Stimulated activated CD4-positive, alpha-beta T cell treated with anti-CD3 and anti-CD28 coated beads, Interleukin-12 subunit alpha, Interleukin-12 subunit beta, amount 100 ng/mL, for 48 hours (primary cell): ENCODE measurements around the gene LRRC8B.
"Not testable (repeated sequence)": the region's sequence is repeated elsewhere in the genome, so short reads cannot be mapped to it uniquely, and the experiment has no call there.

Experiments
- DNase-seq, 3 donors: peaks; one replicate each; pipeline ENCODE4 v3.0.0-alpha.2; 2020; ENCODE audit warnings: low read depth in 2 of 3, low spot score in 1 of 3

The LRRC8B gene

DNA sequence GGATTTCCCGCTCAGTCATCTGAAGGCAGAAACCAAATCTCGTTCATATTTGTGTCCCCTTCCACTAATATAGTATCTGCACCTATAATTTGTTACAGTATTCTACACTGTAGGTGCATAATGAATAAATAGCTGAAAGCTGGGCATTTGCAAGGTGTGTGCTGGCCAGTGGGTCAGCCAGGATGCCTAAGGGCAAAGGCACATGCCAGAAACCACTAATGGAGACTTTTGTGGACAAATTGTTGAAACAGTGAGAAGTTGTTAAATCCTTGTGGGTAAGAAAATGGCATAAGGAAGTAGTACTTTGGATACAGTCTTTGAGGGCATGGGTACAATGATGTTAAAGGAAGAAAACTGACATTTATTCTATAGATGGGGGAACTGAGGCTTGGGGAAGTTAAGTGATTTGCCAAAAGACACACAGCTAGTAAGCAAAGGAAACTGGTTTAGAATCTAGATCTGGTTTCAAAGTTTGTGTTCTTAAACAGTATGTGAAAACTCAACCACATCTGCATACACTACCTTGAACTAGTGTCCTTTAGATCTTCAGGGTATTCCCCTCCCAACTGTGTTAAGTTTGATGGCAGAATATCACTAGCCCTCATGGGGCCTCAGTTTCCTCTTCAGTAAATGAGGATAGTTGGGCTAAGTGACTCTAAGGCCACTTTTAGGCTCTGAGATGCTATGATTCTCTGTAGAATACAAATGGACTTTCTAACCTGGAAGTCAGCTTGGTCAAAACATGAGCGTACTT is 81.8 kb downstream of the LRRC8B start:
- no peak for DNase-seq

DNA sequence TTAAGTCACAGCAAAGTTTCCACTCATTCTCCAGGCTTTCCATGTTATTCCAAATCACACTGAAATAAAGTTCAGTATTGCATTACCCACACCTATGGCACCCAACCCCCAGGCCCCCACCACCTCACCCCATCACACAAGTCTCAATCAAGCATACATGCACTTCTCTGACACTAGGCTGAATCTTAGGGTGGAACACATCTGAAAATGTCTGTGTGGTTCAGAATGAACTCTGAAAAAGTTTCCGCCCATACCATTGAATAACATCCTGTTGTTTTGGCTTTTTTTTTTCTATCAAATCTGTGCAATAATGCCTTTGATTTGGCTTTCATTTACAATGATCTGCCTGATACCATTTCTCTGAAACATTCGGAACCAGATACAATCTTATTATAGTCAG is 82.5 kb downstream of the LRRC8B start:
- no peak for DNase-seq

DNA sequence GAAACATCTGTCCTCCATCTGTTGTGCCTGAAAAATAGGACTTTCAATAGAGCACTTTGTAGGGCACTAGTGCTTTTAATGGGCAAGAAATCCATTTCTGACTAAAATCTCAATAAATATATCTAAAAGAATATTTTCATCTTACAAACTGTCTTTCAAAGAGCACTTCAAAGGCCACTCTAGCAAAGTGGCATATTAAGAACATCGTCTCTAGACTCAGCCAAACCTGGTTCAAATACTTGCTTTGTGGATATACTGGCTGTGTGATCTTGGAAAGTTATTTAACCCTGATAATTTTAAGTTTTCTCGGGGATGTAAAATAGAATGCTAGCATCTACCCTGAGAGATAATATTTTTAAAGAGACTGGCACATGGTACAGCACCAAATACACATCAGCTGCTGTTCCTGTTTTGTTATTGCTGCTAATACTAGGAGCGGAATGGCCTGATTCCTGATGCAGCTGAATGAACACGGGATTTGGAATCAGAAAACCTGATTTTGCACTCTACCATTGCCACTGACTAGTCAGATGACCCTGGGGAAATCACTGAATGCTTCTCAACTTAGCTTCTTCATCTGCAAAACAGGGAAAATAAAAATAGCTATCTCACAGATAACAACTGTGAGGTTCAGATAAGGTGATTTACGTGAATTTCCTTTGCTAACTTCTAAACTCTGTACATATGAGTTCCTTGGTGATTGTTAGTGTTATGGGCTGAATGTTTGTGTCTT is 83.1 kb downstream of the LRRC8B start:
- no peak for DNase-seq

DNA sequence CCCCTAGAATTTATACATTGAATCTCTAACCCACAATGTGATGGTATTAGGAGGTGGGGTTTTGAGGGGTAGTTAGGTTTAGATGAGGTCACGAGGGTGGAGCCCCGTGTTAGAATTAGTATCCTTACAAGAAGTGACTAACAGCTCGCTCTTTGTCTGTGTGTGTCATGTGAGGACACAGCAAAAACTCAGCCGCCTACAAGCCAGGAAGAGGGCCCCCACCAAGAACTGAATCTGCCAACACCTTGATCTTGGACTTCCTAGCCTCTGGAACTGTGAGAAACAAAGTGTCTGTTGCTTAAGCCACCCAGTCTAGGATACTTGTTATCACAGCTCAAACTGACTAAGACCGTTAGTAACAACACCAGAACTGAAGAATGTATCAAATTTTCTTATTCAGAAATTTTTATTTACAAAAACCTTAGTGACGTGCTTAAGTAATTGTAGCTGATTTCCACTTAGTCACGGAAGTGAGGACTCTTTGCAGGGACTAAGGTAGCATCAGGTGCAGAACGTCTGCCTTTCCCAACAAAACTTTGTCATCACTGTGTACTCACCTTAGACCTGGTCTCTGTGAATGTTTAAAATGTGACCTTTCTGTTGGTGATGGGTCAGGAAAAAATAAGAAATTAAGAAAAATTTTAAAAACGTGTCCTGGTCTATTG is 83.8 kb downstream of the LRRC8B start:
- peak in 2 of 3 donors; percentile 63 for DNase-seq

DNA sequence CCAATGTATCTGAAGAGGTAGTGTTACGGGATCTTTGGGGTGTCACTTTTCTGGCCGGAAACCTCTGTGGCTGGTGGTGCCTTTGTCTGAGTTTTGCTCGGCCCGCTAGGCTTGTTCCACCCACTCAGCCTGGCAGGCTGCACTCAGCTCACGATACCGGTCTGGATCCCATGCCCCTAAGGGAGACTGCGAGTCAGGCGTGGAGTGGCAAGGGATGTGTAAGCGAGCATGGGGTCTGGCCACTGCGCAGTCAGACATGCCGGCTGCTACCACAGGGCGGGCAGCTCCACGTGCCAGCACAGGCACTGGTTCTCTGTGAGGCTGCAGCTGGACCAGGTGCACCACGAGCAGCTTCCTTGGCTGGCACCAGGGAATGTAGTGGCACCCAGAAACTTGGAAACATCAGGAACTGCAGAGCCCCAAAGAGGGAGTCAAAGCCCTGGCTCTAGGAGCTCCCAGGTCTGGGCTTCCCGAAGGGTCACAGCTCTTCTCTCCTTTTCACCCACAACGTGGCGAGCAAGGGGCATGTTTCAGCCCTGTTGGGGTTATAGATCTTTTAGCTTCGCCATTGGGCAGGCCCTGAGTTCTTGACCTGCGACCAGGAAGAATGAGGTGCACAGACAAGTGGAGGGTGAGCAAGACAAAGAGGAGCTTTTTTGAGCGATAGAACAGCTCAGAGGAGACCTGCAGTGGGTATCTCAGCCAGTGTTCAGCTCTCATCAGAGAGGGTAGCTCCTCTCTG is 84.5 kb downstream of the LRRC8B start:
- peak; percentile 52 to 63 (median 52) for DNase-seq

DNA sequence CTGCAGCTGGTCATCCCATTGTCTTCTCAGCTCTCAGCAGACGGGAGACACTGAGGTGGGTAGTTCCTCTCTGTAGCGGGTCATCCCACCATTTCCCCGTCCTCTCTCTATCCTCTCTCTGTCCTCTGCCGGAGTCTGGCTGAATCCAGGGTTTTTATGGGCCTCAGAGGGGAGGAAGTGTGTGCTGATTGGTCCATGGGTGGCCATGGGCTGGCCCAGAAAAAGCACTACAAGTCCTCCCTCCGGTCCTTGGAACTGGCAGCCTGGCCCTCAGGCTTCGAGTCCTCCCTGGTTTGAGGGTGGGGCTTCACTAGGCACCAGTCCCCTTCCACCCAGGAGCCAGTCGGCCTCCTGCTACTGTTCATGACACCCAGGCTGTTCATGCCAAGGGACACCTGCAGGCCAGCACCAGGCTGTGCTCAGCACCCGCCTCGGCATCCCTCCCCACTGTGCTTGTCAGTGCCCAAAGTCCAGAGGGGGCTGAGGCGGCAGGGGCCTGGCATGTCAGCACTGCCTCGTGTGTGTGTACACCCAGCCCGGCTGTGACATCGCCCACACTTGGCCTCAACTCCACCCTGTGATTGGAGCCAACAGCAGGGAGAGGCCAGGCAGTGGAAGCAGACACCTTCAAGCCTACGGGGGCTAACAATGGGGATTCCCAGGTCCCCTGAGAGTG is 85.3 kb downstream of the LRRC8B start:
- DNase-seq = peak in 2 of 3 donors; percentile 40 to 57

DNA sequence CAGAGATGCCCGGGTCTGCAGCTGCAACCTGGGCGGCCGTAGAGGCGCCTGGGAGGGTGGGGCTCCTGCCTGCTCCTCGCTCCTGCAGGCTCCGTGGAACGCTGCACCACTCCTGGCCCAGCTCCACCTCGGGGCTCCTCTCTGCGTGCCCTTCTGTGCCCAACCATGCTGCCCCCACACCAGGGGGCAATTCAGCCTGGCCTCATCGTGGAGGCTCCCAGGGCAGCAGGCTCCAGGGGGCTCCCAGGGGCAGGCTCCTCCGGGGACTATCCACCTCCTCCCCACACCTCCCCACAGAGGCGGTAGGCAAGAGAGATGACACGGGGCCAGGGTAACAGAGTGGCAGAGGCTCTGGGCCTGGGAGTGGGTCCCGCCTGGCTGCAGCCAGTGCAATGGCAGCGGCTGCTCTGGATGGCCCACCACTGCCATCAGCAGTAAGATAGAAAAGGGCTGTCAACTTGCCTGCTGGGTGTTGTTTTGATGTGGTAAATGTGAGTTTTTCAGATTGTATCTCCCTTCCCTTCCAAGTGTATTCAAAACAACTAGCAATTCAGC is 85.9 kb downstream of the LRRC8B start:
- DNase-seq = peak in 1 of 3 donors; percentile 22

DNA sequence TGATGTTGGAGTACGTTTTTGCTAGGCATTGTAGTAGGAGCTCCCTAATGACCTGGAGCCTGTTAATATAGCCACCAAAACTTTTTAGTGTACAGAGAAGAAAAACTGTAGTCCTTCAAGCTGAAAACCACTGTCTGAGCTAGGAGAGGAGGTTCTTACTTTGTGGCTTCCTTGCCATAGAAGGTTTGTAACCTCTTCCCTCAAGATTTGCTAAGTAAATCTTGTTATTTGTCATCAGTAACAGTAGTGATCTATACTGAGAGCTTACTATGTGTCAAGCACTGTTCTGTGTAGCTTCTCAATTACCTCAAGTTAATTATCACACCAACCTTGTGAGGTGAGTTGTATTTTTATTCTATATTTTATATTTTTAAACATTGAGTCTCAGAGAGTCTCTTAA is 87.1 kb downstream of the LRRC8B start:
- DNase-seq = no peak

DNA sequence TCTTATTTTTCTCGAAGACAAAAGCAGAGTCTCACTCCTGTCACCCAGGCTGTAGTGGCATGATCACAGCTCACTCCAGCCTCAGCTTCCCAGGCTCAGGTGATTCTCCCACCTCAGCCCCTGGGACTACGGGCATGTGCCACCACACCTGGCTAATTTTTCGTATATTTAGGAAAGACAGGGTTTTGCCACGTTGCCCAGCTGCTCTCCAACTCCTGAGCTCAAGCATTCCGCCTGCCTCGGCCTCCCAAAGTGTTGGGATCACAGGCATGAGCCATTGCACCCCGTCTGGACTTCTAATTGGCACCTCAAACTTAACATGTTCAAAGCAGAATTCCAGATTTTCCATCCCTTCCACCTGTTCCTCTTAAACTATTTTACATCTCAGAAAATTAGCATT is 89.3 kb downstream of the LRRC8B start:
- no peak for DNase-seq

DNA sequence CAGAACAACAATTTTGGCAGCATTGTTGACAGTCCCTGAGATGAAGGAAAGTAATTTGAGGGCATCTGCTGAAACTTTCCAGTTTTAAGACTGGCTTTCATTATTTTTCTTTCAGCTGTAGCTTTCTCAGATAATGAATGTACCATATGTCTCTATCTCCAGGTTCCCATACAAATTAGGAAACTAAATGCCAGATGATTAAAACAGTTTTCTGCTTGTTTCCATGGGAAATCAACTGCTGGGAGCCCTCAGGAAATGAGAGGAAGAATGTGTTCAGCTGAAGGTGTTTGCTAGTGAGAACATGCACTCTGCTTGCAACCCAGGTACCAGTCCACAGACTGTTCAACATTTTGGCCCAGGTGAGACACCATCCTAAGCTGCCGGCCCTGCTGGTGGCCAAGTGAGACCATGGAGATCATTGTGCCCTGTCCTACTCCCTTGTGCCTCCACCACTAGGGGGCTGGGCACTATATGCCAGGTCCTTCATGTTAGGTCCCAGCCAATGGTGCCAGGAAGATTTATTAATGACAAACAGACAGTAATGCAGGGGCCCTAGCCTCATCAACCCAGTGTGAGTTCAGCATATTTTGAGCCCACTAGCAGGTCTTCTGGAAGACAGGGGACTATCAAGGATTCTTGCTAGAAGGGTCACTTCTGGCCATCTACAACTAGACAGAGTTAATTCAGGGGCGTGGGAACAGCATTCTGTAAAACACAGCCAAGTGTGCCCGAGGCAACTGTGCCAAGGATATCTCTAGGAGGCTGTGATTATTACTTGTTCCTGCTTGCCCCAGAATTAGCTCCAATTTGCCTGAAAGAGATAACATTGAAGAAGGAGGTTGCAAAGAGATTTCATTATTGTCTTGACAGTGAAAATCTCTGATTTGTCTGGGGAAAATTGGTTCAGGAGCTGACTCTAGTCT is 91.3 kb downstream of the LRRC8B start:
- no peak for DNase-seq

DNA sequence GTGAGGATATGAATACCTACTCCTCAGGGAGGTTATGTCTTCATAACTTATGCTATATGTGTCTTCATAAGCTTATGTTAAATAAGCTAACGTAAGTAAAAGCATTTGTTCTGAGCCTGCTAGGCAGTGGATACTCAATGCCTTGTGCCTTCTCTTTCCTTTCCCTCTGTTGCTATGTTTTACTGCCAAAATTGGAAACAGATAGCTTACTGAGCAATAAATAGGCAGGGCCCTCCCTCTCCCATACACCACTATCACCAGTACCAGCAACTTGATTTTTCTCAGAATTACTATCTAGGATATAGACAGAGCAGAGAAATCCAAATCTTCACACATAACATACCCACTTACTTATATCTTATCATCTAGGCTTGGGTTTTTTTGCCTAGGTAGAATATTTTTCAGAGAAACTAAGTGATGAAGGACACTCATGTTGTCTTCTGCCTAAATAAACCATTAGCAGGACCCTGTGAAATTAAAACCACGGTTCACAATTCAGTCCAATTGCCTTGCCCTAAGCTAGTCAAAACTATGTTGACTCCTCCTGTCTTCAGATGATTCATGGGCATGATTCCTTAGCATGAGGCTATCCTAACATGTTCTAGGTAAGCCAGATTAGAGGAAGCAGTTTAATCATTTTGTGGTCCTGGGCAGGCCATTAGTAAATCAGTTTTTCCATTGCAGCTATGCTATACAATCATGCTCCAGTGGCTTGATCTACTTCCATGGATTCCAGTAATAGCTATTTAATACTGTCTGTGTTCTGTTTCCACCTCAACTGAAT is 92.4 kb downstream of the LRRC8B start:
- no peak for DNase-seq

DNA sequence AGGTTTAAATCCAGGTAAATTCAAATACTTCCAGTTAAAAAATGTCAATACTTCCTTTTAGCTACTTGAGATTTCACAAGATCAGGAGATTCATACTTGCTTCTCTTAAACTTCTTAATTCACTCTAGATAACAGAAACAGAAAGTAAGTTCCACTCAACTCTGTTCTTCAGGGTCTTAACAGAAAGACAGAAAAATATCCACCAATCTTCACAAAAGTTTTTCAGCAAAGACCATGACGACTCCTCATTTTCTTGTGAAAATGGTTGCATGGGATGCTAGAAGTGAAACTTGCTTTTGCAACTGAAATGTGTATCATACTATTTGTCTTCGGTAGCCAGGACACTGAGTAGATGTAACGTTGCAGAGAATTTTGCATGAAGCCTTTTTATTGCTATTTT is 96.0 kb downstream of the LRRC8B start:
- DNase-seq = no peak

DNA sequence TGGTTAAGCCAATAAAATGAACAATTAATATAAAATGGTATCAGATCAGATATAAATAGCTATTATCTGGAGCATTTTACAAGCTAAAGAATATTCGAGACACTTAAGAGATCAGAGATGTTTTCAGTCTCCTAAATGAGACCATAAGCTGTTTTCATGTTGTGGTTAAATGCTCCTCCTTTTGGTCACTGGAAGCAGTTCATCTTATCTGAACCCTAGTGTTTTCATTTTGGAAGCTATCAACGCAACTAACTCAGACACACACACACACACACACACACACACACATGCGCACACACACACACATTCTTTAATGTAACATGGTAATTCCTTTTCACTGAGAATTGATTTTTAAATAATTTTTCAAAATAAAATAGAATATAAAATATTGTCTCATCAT is 98.3 kb downstream of the LRRC8B start:
- DNase-seq = no peak

DNA sequence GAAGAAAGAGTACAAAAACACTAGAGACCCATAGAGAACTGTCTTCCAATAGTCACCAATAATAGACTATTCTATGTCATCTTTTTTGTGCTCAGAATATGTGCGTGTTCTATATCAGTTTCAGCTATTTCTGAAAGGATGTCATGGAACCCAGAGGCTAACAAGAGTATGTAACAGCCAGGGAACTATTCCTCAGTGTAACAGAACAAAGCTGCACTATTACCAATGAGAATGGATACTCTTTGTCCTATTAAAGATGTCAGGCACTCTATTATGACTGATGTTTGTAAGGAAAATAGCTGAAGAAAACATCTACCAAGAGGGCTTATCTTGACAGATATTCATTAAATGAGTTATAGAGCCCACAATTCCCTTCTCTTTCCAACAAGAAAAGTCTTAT is 99.7 kb downstream of the LRRC8B start:
- DNase-seq = no peak

DNA sequence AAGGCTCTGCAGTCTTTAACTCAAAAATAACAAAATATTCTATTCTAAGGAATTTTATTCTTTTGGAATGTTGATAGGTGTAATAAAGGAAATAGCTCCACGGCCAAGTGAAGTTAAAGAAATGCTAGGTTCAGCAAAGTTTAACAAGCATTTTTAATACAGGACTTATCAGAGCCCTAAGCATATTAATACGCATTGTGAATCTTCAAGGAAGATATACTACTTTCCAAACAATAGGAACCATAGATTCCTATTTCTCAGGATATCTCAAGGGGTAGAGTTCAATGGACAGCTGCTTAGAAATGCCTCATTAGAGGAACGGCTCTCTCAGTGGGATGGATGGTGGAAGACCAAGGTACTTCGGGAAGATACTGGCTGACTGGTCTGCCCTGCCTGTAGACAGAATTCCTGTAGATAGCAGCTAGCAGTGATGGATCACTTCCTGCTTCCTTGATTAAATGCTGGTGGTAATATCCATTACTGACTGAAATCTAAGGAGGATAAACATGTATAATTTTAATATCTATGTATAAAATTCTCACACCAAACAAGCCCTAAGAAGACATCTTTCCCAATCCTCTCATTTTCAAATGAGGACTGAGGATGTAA is 100.2 kb downstream of the LRRC8B start:
- DNase-seq = no peak

DNA sequence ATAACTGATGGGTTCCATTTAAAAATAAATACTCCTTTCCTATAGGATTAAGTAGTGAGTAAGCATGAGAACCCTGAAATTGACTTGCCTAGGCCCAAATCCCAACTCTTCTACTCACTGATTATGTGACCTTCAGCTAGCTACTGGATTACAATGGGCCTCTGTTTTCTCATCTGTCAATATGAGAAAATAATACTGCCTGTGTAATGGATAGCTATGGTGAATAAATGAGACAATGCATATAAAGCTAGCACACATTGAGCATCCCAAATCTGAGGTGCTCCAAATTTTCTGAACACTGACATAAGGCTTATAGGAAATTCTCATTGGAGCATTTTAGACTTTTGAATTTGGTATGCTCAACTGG is 103.0 kb downstream of the LRRC8B start:
- DNase-seq = no peak

DNA sequence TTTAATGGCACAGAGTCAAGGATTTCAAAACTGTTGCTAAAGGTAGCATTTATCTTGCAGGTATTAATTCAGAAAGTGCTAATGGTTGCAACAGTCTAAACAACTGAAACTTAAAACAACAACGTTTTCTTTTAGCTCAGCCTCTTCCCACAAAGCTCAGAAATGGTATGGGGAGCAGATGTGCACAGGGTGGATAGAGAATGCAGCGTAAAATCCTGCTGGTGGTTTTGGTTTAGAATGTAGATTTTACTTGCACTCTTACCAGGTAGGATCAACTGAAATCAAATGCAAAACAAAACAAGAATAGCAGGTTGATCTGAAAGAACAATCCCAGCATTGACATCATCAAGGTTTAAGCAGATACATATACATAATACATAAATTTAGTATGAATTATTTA is 104.5 kb downstream of the LRRC8B start:
- DNase-seq = no peak

DNA sequence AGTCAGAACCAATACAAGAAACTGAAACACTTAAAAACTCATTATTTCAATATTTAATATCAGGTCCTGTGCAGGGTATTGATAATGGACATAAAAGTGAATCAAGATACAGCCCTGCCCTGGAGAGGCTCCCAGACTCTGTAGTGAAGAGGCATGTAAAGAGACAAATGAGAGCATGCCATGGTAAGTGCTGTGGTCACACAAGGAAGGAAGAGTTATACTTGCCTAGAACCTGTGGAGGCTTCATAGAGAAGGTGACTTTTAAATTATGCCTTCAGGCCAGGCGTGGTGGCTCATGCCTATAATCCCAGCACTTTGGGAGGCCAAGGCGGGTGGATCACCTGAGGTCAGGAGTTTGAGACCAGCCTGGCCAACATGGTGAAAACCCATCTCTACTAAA is 105.0 kb downstream of the LRRC8B start:
- not testable (repeated sequence) for DNase-seq
